Stimulated activated CD8-positive, alpha-beta memory T cell treated with anti-CD3 and anti-CD28 coated beads, Interleukin-4, amount 100 ng/mL, for 24 hours (primary cell): ENCODE data around the gene TMEM273.

ENCODE experiments used
- DNase-seq: peaks from one replicate; pipeline ENCODE4 v3.0.0-alpha.2; 2020; ENCODE audit warnings: low read depth

Gene TMEM273, protein sequence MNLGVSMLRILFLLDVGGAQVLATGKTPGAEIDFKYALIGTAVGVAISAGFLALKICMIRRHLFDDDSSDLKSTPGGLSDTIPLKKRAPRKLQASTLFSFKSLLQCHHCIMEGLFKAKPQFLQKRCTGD

DNA sequence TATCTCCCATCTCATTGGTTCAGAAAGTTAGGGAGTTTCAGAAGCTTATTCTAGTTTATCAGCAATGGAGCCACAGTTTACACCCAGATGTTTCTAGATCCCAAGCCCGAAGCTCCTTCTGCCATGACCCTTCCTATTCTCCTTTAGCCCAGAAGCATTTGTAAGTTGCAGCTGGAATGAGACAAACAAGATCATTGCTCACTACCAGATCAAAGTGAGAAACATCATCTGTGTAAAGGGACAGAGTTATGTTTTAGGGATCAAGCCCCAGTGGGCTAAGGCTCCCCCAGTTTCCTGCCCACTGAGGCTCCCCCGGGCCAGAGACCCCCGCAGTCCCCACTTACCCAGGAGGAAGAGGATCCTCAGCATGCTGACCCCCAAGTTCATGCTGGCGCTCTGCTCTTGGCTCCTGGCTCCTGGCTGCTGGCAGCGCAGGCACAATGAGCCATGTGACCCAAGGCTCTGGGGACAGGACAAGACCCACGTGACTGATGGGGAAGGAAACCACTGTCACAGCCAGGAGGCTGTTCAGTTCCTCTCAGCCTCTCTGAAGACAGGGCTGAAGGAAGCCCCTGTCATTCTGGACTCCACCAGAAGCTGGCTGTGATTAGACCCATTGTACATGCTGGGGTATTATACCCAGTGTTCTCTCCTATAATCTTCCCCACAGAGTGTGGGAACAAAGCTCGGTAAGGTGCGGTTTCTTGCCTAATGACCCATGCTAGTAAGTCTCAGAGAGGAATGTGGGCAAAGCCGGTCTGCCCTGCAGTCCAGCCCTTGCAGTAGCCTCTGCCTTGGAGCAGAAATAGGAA is at the start of gene TMEM273:
TMEM273 (minus strand) TSS at position 442 of the 812 bp plus-strand sequence; CDS start at position 387, 55 bp downstream.
- DNase-seq, result no peak

DNA sequence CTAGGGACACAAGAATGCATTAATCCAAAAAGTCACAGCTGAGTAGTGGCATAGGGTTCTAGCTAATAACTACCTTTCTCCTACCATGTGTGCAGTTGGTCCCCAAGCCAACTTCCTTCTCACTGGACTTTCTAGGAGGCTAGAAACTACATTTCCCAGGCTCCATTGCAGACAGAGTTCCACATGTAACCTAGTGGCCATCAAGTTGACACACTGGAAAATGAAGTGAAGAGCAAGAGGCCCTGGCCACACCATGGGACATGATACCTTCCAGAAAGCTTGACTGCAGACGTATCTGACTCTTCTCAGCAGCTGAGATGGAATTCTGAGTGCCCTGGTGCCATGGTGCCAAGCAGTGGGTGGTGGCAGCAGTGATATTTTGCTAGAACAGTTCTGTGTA is 49.8 kb upstream of the TMEM273 start:
- DNase-seq, result no peak

DNA sequence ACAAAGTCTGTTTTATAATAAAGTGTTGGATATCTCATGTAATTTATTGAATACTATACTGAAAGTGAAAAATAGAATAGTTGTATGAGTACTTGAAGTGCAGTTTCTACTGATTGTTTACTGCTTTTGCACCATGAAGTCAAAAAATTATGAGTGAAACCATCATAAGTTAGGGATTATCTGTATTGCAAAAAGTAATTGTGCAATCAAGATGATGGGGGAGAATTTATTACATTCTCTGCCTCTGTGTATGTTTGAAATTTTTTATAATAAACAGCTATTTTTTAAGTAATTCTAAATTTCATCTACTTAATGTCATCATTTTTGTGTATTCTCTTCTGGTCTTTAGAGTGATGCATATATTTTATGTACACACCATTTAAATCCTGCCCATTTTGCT is 47.2 kb upstream of the TMEM273 start:
- DNase-seq, result no peak

DNA sequence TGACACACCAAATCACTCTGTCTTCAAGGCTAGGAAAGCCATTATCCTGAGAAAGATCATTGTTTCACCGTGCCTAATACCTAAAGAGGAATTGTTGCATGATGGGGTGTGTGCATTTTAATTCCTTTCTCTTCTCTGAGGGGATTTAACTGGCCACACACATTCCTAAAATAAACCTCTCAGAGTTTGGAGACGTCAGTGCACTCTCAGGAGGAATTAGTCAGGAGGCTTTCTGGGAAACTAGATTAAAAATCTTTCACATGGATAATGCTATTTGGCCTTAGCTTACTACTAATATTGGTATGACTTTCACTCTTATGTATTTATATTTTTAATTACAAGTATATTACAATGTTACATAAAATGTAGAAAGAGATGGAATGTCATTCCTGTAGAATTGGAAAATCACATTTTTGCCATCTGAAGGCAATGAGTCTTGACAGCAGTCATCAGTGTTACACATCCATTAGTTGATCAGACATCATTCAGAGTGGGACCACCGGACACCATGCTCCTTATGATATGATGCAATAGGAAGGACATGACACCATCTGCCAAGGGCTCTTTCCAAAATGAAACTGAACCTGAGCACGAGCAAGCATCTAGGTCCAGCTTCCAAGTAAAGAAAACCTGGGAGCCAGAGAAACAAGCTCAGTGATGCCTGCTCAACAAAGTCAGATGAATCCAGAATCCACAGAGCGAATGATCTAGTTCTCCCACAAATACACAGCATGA is 43.1 kb upstream of the TMEM273 start:
- no peak for DNase-seq

DNA sequence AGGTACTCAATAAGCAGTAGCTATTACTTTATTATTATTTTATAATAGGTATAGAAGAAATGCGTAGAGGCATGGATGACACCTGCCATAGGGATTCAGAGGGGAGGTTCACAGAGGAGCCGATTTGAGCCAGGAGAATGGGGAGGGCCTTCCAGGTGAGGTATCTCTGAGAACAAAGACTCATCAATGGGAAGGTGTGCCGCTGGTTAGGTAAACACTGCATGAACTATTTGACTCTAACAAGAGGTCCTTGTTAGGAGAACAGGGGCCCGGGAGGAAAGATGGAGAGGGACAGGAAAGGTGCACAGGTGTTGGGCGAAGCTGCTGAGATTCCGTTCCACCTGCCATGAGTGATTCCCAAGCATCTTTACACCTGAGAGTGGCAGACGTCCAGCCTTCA is 41.8 kb upstream of the TMEM273 start:
- DNase-seq, result no peak

DNA sequence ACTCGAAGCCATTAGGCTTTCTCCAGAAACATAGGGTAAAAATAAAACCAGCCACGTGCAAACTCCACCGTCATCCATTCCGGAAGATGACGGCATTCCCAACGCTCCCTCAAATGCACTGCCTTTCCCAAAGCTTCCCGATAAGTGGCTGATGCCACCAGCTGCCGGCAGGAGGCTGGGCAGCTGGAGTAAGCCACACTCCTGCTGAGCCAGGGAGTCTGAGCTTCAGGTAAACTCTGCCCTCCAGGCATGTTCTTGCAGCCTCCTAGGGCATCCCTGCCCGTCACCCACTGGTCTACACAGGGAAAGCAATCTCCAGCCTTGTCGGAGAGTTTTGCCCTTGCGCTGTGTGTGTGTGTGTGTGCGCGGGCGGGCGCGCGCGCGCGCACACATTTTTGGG is 40.5 kb upstream of the TMEM273 start:
- no peak for DNase-seq

DNA sequence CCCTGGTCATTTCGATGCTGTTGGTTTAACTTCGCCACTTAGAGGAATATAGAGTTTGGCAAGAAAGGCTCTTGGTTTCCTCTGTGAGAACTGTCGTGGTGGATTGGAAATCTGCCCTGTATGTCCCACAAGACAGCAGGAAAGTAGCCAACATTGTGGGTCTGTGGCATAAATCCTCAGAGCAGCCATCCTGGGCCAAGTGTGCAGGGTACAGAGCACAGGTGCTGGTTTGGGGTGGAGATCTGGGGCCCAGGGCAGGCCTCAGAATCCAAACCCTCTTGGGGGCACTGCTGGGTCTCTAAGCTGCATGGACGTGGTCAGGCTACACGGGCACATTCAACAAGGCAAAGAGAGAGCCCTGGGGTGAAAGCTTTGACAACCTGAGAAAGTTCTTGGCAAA is 39.2 kb upstream of the TMEM273 start:
- DNase-seq, result no peak

DNA sequence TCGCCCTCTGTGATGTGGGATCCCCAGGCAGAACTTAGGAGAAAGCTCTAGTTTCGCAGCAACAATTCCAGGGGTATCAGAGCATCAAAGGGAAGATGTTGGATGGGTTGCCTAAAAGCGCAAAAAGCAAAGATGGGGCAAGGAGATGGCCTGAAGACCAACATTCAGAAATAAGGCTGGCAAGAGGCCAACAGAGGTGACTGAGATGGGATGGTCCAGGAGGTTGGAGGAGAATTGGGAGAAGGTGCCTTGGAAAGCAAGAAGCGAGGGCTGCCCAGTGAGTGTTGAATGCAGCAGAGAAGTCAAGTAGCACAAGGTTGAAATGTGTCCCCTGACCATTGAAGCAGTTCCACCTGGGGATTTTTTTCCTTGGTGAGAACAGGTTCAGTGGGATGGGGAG is 38.4 kb upstream of the TMEM273 start:
- DNase-seq, result no peak

DNA sequence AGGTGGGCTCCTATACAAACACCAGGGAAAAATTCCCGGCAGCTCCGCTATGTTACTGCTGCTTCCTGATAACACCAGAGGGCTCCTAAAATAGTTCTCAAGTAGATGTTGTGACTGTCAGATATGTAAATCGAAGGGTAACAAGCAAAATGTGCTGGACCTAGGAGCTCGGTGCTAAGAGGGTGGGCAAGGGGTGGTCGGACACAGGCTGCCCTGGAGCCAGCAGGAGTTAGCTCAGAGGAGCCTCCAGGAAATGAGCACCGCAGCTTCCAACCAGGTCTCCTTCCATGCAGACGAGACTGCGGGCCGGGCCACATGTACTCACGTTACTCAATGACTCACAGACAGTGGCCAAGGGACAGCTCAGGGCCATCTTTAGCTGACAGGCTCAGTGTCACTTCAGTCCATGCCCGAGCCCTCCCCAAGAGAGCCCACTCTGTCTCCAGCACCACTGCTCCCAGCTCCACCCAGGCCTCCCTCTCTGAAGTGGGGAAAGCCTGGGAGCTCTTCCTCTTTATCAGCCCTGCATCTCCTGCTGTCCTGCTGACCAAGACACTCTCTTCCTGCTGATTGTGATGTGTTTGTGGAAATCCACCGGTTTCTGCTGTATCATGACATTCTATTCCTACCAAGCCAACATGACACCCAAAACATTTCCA is 37.2 kb upstream of the TMEM273 start:
- DNase-seq, result no peak

DNA sequence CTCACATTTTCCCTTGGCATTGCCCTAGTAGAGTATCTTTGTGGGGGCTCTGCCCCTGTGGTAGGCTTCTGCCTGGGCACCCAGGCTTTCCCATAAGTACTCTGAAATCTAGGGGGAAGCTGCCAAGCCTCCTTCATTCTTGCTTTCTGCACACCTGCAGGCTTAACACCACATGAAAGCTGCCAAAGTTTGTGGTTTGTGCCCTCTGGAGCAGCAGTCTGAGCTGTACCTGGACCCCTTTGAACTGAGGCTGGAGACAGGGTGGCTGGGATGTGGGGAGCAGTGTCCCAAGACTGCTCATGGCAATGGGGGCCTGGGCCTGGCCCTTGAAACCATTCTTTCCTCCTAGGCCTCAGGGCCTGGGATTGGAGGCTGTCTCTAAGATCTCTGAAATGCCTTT is 35.0 kb upstream of the TMEM273 start:
- DNase-seq, result no peak

DNA sequence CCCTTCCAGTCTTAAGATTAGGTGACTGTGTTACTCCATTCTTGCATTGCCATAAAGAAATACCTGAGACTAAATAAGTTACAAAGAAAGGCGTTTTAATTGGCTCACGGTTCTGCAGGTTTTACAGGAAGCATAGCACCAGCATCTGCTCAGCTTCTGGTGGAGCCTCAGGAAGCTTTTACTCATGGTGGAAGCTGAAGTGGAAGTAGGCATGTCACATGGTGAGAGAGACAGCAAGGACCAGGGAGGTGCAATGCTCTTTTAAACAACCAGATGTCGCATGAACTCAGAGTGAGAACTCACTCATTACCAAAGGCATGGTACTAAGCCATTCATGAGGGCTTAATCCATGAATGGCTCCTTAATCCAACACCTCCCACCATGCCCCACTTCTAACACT is 34.0 kb upstream of the TMEM273 start:
- DNase-seq, result no peak

DNA sequence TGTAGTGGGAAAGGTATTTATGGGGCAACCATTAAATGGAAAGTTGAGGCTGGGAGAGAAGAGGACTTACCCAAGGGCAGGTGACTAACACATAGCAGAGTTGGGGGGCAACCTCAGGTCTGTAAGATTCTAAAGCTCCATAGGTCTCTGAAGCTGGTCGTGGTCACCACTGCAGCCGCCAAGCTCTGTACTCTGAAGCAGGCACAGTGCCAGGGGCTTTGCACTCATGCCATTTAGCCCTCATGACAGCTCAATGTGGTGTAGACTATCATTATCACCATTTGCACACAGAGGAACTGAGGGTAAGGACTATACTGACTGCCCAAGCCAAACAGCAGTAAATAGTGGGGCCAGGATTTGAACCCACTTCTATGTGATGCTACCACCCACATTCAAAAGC is 32.5 kb upstream of the TMEM273 start:
- no peak for DNase-seq

DNA sequence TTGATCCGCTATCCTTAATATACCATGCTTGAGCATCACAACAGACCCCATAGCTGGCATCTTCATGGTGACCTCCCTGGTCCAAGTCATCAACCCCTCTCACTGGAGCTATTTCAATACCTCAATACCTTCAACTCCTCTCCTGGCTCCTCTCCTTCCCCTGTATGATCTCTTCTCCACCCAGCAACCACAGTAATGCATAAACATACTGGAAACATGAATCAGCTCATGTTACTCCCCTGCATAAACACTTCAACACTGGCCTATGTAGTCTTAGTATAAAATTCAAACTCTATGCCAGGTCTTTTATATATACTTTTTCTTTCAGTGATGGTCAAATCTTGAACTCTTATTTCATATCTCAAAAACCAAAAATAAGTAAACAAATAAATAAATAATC is 31.8 kb upstream of the TMEM273 start:
- no peak for DNase-seq

DNA sequence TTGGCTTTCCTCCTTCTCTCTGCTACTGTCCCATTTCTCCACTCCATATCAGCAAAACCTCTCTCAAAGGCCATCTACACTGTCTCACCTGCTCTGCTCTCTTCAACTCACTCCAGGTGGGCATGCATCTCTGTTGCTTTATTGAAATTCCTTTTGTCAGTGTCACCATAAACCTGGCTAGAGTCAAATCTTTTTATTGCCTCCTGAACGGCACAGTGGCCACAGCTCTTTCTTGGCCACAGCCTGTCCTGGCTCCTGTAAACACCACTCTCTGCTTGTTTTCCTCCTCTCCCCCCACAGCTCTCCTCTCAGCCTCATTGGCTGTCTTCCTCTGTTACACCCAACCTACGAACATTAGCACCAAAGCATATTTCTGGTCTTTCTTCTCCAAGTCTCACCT is 31.1 kb upstream of the TMEM273 start:
- no peak for DNase-seq

DNA sequence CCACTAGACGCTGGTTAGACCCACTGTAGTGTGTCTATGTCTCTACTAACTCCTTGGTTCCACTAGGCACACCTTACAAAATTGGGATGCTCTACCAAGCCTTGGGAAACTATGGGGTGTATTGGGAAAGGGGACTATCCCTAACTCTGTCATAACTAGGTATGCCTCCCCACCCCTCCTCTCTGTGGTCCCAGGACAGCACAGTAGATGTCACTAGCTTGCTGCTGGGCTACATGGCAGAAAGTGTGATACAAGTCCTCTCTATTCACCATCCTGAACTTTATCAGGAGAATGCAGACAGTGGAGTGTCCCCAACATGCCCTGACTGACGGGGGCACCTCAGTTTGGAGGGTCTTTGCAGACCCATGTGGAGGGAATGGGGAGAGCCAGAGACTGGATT is 30.3 kb upstream of the TMEM273 start:
- DNase-seq, result no peak

DNA sequence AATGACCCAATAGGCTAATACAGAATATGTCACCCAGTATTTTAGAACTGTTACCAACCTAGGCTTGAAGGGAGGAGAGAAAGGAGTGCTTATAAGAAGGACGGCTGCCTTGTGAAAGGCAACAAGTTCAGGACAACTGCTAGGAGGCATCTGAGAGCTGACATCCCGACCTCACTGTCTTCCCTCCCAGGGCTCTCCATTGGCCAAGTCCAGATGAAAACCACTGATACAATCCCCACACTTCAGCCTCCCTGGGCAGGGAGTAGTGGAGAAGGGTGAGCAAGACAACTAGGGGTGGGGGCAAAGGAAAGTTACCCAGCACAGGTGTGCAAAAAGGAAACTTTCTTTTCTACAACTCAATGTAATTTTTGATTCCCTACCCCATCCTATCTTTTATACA is 29.5 kb upstream of the TMEM273 start:
- no peak for DNase-seq

DNA sequence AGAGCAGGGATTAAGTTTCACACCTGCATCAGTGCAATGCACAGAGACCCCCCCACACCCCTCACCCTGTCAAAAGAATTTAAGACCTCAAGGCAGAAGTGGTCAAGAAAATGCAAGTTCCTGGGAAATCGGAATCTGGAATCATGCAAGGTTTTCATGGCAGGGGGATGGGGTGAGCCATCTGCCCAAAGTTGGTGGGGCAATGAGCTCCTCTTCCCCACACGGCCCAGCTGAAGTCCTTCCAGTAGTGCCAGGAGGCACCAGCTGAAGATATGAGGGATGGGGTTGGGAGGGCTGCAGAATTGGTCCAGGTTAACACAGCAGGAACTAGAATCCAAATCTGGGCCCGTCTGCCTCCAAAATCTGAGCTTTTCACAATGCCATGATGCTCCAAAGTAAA is 25.0 kb upstream of the TMEM273 start:
- no peak for DNase-seq

DNA sequence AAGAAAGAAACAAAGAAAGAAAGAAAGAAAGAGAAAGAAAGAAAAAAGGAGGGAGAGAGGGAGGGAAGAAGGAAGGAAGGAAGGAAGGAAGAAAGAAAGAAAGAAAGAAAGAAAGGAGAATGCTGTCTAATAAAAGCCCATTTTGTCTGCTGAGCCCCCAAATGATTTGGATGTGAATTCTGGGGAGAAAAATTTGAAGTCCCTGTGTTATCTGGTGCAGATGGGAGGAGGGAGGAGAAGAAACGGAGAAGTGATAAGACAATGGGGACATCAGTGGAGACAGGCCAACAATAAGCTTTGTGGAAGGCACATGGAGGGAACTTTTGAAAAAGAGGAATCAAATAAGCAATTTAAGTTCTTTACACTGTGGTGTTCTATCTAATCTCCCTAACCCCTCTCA is 24.6 kb upstream of the TMEM273 start:
- DNase-seq, result no peak

DNA sequence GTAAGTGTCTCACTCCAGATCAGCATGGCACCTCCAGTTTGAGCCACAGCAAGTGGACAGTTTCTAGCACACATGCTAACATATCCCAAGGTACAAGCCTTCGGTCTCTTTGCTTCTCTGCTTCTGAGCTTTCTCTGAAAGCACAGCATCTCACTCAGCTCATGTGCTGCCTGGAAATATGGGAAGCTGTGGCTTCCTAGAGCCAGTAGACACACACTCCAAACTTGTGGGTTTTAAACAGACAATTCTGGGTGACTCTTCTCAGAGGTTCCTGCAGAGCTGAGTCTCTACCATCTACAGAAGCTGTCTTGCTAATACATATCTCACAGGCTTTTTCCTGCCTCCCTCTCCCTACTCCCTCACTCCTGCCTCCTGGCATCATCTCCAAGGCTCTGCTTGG is 23.9 kb upstream of the TMEM273 start:
- DNase-seq, result no peak

DNA sequence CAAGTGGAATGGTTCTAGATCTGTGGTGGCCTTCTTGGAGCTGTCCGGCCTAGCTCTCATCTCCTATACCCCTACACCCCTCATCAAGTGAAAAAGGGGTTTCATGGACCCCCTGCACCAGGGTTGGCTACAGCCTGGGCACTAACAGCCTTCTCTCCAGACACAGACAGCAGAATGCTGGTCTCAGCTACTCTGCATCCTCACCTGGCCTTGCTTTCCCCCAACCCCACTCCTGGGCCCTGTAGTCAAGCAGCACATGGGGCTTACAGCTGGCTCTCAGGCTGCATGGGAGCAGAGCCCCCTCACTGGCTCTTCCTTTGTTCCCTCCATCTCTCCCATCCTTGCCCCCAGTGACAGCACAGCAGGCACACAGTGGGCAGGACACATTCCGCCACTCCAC is 20.8 kb upstream of the TMEM273 start:
- DNase-seq, result no peak

DNA sequence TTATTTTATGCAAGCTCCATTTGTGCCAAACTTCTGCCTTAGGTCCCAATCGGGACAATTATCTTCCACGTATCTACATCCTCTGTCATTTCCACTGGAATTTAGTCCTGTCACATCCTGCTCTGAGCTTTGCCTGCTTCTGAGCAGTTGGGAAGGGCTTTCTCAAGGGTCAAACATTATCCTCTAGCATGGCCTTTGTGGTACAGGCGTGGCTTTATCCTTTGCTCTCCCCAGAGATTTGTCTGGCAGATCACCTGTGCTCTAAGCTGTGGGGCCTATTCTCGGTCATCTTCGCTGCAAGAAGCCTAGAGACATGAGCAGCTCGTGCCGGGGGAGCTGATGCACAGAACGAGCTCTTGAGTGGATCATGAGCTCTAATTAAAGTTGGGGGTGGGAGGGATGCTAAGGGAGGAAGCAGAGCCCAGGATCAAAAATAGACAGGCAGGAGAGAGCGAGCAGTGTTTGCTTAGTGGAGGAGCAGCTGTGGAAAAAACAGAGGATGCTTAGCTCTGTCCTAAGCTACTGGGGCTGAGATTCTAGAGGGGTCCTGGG is 19.8 kb upstream of the TMEM273 start:
- DNase-seq, result no peak

DNA sequence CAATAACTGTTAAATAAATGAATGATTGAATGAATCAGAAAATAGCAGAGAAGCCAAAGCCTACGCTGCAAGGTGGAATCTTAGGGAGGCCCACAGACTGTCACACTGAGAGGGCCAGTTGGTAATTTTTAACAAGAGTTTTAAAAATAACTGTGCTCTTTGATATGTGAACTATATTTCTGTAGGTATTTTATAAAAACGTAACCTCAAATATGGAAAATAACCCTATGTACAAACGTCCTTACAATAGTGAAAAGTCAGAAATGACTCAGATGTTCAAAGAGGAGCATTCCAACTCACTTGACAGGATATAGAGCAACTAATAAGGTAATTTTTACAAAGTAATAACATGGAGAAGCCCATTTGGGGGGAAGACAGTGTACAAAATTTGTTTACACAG is 18.9 kb upstream of the TMEM273 start:
- no peak for DNase-seq

DNA sequence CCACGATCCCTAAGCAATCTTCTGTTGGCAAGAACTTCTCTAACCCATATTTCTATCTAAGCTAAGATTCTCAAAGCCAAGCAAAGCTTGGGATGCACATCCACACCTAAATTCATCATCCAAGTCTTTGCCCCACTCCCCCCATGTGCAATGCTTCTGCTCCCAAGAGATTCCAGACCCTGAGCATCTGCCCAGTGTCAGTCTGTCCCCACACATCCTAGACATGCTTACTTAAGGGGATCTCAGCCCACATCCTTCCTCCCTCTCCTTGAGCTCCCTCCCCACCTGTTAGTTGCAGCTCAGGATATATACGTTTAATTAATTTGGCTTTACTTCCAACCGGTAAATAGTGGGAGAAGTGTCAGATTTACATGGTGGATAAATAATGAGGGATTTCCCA is 17.0 kb upstream of the TMEM273 start:
- DNase-seq, result no peak
